GM21737 (cell line): Measurements from ENCODE around the gene SH3PXD2A.

Experiments
- ATAC-seq: cut with Tn5 transposase; IDR thresholded peaks from one replicate; pipeline ENCODE4 v1.9.1; 2021; ENCODE audit warnings: mild to moderate bottlenecking, moderate library complexity; ENCODE audit not compliant: unreplicated experiment

SH3PXD2A gene

GRCh38 chr10:103711351-103711994 lies 143.9 kb downstream of the SH3PXD2A start:
- ATAC-seq, result no peak

DNA sequence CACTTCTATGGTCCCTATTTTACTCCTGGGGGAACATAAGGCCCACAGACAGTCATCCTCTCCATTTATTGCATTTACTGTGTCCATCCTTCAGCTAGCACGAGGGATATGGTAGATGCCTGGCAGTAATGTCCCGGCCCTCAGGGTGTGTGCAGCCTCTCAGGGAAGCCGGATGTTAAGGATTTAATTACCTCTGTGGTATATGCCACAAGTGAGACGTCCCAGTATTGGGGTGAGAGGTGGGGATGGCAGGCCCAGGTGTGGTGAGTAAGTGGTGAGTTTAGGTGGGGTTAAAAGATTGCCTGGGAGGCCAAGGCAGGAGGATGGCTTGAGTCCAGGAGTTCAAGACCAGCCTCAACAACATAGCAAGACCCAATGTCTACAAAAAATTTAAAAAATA lies 144.9 kb downstream of the SH3PXD2A start:
- no peak for ATAC-seq

DNA sequence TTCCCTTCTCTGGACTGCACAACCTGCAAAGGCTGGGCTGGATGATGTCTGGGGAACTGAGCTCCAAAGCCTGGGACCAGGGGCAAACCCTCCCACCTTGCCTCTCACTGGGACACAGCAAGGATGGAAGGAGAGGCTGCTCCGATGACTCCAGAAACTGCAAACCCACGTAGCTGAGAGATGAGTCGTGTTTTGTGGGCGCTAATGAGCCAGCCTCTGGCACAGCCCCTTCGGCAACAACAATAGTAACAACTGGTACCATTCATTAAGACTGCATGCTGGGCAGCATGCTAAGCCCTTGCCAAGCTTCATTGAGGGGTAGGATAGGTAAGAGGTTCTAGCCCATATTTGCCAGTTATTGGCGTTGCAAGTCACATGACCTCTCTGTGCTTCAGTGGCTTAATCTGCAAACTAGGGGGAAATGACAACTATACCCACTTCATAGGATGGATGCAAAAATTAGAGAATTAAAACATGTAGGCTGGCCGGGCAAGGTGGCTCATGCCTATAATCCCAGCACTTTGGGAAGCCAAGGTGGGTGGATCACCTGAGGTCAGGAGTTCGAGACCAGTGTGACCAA lies 145.9 kb downstream of the SH3PXD2A start:
- ATAC-seq, result no peak

DNA sequence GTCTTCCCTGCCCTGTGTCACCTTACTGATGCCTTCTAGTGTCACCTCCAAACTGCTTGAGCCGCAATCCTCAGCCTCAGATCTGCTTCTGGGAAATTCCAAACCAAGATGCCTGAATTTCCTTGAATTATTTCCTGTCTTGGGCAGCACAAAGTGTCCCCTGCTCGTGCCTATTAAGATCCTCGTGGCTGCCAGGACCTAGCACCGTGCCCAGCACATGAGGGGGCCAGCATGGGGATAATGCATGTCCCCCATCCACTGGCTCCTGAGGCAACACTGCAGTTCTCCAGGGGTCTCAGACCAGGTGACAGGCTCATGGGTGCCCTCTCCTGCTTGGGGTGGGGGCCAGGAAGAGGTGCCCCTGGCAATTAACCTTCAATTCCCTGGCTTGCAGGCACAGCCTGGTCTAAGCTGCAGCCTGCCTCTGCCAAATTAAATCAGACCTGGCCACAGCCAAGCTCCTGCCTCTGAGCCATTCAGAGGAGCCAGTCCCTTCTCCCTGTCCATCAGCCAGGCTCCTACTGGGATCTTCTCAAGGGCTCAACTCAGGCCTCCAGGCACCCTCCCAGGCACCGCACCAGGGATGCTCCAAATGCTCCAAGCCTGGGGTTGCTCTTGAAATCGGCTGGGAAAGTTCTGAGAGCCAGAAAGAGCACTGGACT lies 146.6 kb downstream of the SH3PXD2A start:
- ATAC-seq, result no peak

DNA sequence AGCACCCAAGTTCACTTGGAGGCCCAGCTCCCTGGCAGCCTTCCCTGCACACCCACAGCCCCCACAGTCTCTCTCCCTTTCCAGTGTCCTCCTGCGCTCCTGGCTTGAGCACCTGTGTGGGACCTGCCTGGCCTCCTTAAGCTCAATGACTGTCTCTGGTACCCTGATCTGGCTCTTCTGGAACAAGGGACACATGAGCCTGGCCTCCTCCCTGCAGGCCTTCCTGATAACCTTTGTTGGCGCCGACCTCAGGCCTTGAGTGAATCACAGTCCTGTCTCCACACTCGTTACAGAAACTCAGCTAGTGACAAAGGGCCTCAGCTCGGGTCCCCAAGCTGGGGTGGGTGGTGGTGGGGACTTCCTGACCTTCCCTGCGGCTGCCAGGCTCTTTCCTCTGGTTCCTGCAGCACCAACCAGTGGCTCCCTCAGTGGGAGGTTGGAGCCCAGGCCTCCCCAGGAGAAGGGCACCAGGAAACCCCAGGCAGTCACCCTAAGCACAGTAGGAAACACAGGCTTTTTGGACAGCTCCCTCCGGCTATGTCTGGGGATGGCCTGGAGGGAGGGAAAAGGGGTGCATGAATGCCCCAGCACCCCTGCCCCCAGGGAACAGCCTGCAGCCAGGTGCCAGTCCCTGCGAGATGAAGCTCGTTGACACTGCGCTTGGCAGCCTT lies 147.3 kb downstream of the SH3PXD2A start:
- ATAC-seq, result no peak

- ATAC-seq, result no peak
These were observed 148.6 kb downstream of the SH3PXD2A start for GRCh38 chr10:103706762-103707161.

DNA sequence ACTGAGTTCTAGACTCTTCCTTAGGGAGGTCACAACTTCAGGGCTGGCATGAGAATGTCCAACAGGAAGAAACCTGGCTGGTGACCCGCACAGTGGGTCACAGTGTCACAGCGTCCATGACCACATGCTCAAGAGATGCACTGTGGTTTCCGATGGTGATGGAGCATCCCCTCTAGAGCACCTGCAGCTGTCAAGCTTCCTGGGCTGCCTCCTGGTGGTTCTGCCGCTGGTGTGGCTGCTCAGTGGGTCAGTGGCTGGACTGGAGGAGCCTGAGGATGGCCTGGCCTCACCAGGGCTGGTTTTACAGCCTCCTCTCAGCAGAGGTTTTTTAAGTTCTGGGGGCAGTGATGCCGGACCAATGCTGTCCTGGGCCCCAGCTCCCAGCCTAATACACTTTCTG lies 149.3 kb downstream of the SH3PXD2A start:
- no peak for ATAC-seq

- no peak for ATAC-seq
These were observed 151.1 kb downstream of the SH3PXD2A start for GRCh38 chr10:103703941-103704919.

DNA sequence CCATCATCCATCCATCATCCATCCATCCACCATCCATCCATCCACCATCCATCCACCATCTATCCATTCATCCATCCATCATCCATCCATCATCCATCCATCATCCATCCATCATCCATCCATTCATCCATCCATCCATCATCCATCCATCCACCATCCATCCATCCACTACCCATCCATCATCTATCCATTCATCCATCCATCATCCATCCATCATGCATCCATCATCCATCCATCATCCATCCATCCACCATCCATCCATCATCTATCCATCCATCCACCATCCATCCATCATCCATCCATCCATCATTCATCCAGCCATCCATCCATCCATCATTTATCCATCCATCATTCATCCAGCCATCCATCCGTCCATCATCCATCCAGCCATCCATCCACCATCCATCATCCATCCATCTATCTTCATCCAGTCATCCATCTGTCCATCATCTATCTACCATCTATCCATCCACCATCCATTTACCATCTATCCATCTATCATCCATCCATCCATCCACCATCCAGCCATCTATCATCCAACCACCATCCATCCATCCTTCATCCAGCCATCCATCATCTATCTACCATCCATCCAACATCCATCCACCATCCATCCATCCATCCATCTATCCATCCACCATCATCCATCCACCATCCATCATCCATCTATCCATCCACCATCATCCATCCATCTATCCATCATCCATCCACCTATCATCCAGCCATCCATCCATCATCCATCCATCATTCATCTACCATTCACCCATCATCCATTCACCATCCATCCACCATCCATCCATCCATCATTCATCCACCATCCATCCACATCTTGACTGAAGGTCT lies 153.8 kb downstream of the SH3PXD2A start:
- ATAC-seq, result no peak

DNA sequence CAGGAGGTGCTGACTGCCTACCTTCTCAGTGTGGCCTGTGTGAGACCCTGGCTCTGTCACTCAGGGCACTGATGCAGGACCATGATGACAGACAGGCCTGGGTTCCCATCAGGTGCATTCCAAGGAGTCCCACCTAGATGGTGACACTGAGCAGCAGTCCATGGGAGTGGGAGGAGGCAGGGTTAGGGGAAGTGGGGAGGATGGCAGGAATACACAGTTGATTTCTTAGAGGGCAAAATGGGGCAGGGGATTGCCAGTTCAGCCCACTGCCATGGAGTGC lies 155.0 kb downstream of the SH3PXD2A start:
- no peak for ATAC-seq

DNA sequence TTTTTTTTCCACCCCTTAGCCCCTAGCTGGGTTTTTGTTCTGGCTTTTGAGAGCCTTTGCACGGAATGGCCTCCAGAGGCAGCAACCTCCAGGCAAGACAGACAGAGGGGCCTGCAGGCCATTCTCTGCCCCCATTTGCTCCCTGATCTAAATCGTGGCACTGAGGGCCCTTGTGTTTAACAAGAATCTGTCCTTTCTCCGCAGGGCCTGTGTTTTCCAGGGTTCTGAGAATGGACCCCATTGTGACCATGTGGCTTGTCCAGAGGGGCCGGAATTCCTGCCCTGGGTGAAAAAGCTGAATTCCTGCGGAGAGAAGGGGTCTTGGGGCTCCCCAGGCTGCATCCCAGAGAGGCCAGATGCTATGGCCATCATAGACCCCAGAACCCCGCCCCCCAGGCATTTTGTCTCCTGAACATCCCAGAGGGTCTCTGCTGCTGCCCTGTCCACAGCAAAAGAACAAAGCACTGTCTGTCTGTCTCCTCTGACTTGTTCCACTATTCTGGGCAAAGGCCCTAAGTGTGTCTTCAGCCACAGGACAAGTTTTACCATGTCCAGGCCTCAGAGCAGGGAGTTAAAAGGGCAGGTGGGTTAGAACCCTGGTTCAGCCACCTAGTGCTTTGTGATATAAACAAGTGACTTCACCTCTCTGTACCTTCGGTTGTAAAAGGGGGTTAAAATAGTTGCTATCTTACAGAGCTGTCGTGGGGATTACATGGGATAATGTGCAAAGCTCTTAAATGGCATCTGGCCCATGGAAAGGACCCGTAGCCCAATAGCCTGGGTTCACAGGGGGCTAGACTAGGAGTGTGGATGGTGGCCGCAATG lies 155.6 kb downstream of the SH3PXD2A start:
- ATAC-seq, result no peak

- no peak for ATAC-seq
These were observed 157.1 kb downstream of the SH3PXD2A start for GRCh38 chr10:103698266-103698665.

DNA sequence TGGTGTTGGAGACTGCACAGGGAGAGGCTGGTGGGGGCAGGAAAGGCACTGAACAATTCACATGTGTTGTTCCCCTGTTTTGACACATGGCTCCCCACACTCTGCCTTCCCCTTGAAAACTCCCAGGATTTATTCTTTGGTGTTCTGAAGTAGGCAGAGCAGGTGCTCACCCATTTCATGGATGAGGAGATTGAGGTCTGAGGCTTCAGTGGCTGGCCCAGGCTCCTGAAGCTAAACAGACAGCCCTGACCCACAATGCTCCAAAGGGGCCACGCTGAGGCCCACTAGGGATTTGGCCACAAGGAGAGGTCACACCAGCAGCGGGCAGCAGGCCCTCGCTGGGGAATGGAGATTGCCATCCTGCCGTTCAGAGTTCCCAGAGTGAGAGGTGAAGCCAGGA lies 157.6 kb downstream of the SH3PXD2A start:
- ATAC-seq, result no peak

- ATAC-seq, result peak; percentile 31
These were observed 158.8 kb downstream of the SH3PXD2A start for GRCh38 chr10:103696411-103697145.

- no peak for ATAC-seq
These were observed 159.3 kb downstream of the SH3PXD2A start for GRCh38 chr10:103696094-103696410.

DNA sequence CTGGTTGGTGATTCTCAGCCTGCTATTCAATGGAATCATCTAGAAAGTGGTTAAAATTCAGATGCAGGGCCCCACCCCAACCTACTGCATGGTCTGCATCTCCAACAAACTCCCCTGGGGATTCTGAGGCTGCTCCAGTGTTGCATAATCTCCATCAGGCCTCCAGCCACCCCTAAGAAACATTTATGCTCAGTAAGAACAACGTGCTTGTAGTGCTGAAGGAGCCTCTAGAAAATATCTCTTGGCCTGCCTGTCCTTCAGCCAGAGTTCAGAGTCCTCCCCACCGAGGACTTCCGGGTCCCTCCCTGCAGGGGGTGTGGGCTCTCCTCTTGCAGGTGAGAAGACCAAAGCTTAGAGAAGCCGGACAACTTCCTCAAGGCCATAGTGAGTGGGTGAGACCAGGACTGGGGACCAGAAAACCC lies 159.8 kb downstream of the SH3PXD2A start:
- no peak for ATAC-seq

- no peak for ATAC-seq
These were observed 161.6 kb downstream of the SH3PXD2A start for GRCh38 chr10:103693812-103694205.

DNA sequence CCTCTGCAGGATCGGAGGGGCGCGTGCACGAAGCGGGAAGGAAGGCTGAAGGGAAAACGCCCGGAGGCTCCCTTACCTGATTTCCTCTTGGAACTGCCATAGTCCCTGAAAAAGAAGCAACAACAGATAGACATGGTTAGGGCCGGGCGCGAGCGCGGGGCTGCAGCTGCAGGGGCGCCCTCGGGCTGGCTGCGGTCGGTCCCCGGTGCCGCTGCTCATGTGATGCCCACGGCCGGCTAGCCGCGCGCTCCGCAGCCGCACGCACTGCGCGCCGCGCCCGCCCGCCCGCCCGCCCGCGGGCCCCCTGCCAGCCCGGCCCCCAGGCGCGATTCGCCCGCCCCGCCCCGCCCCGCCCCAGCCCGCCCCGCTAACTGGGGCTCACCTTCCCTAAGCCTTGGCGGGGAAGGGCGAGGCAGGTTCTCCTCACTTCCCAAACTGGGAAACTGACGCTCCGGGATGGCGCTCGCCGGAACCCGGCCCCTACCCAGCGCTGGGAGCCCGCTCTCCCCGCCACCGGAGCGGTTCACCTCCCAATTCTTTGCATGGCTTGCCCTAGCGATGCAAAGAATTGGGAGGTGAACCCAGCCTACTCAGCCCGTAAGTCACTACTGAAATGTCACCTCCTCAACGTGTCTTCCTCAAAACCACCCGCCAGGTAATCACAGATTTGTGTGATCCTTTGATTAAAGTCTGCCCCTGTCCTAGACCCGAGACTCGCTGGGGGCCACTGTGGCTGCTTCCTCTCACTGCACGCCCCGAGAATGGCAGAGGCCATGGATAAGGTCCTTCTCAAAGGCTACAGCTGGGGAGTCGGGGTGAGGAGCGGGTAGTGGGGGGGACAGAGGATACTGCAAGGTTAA lies 162.2 kb downstream of the SH3PXD2A start:
- ATAC-seq, result no peak
